Trophoblast cell (in vitro differentiated cells and primary cell): Measurements from ENCODE around the gene TMIE.

Experiments
- DNase-seq, 2 donors: peaks; one replicate each; pipeline ENCODE4 v3.0.0-alpha.2; 2016
- H2AFZ ChIP-seq: 2 replicates; pipeline ENCODE4 v1.6.1; 2013; ENCODE audit warnings: low read length, moderate library complexity, mild to moderate bottlenecking; ENCODE audit not compliant: insufficient read depth, poor library complexity
- H2AK5ac ChIP-seq: 2 replicates; pipeline ENCODE4 v1.6.1; 2013; ENCODE audit warnings: mild to moderate bottlenecking, low read length
- H2BK120ac ChIP-seq: 2 replicates; pipeline ENCODE4 v1.6.1; 2013; ENCODE audit warnings: low read length, mild to moderate bottlenecking, moderate library complexity; ENCODE audit not compliant: insufficient read depth, poor library complexity
- H2BK12ac ChIP-seq: 2 replicates; pipeline ENCODE4 v1.6.1; 2013; ENCODE audit warnings: mild to moderate bottlenecking, low read length, moderate library complexity
- H2BK5ac ChIP-seq: 2 replicates; pipeline ENCODE4 v1.6.1; 2013; ENCODE audit warnings: low read length, low read depth, moderate library complexity, mild to moderate bottlenecking; ENCODE audit not compliant: poor library complexity
- H3K14ac ChIP-seq: 2 replicates; pipeline ENCODE4 v1.6.1; 2013; ENCODE audit warnings: mild to moderate bottlenecking, low read length
- H3K18ac ChIP-seq: 2 replicates; pipeline ENCODE4 v1.6.1; 2013; ENCODE audit warnings: mild to moderate bottlenecking, low read length
- H3K23ac ChIP-seq: 2 replicates; pipeline ENCODE4 v1.6.1; 2013; ENCODE audit warnings: low read length
- H3K27ac ChIP-seq: 2 replicates; pipeline ENCODE4 v1.5.1; 2013; ENCODE audit warnings: low read depth, mild to moderate bottlenecking, inconsistent platforms, low read length, moderate library complexity
- H3K27me3 ChIP-seq: 2 replicates; pipeline ENCODE4 v1.6.1; 2013; ENCODE audit warnings: inconsistent platforms, mild to moderate bottlenecking, low read length, moderate library complexity; ENCODE audit not compliant: insufficient read depth
- H3K36me3 ChIP-seq, 2 experiments: 1 replicate in 1 of 2; 2 replicates in 1 of 2; pipeline ENCODE4 v1.6.1; 2013; ENCODE audit warnings: low read length in 2 of 2, mild to moderate bottlenecking in 2 of 2, moderate library complexity in 1 of 2; ENCODE audit not compliant: insufficient read depth in 2 of 2, control insufficient read depth in 1 of 2
- H3K4ac ChIP-seq: 2 replicates; pipeline ENCODE4 v1.6.1; 2013; ENCODE audit warnings: low read depth, mild to moderate bottlenecking, low read length, moderate library complexity
- H3K4me1 ChIP-seq, 2 experiments: 1 replicate in 1 of 2; 2 replicates in 1 of 2; pipeline ENCODE4 v1.6.1; 2013; ENCODE audit warnings: low read length in 2 of 2, mild to moderate bottlenecking in 2 of 2, moderate library complexity in 1 of 2; ENCODE audit not compliant: insufficient read depth in 2 of 2, control insufficient read depth in 1 of 2
- H3K4me2 ChIP-seq: 2 replicates; pipeline ENCODE4 v1.6.1; 2013; ENCODE audit warnings: inconsistent platforms, mild to moderate bottlenecking, low read length, moderate library complexity
- H3K4me3 ChIP-seq: 2 replicates; pipeline ENCODE4 v1.5.1; 2013; ENCODE audit warnings: mild to moderate bottlenecking, low read depth, low read length, inconsistent platforms
- H3K79me1 ChIP-seq: one replicate; pipeline ENCODE4 v1.6.1; 2013; ENCODE audit warnings: low read length
- H3K79me2 ChIP-seq: 2 replicates; pipeline ENCODE4 v1.6.1; 2013; ENCODE audit warnings: low read length, mild to moderate bottlenecking; ENCODE audit not compliant: control insufficient read depth, insufficient read depth, poor library complexity
- H3K9ac ChIP-seq: 2 replicates; pipeline ENCODE4 v1.6.1; 2013; ENCODE audit warnings: mild to moderate bottlenecking, low read length
- H3K9me3 ChIP-seq: 2 replicates; pipeline ENCODE4 v1.6.1; 2013; ENCODE audit warnings: low read depth, mild to moderate bottlenecking, control low read depth, inconsistent platforms, low read length; ENCODE audit not compliant: insufficient read depth
- H4K12ac ChIP-seq: 2 replicates; pipeline ENCODE4 v1.6.1; 2013; ENCODE audit warnings: low read depth, mild to moderate bottlenecking, low read length, moderate library complexity
- H4K8ac ChIP-seq: 2 replicates; pipeline ENCODE4 v1.6.1; 2013; ENCODE audit warnings: low read depth, mild to moderate bottlenecking, low read length, moderate library complexity
- H4K91ac ChIP-seq: one replicate; pipeline ENCODE4 v1.6.1; 2013; ENCODE audit warnings: low read depth, mild to moderate bottlenecking, low read length, moderate library complexity
- WGBS: extraction: QIAGEN DNeasy Blood & Tissue Kit; methylation state at CpG from one replicate; pipeline ENCODE4 v1.1.7; 2013; ENCODE audit warnings: missing lambda C conversion rate; ENCODE audit not compliant: insufficient read length, insufficient coverage; ENCODE audit errors: extremely low coverage; 5-methylcytosine and 5-hydroxymethylcytosine counted together

TMIE gene

GRCh38 chr3:46666453-46666845, 34.7 kb upstream of the TMIE start:
- H4K8ac ChIP-seq: no peak overlapping the region
- WGBS: no CpG with 5 or more reads among the region's 7 CpGs
- H2BK12ac ChIP-seq: no peak overlapping the region
- no peaks in the 10 kb centered on the region for H3K27me3 ChIP-seq
- H2AK5ac ChIP-seq: no peak overlapping the region
- H3K27ac ChIP-seq: no peak overlapping the region
- no peak for DNase-seq
- no peak overlapping the region for H3K4ac ChIP-seq
- H3K18ac ChIP-seq: no peak overlapping the region
- no peak overlapping the region for H3K4me2 ChIP-seq
- H3K9ac ChIP-seq: no peak overlapping the region
- H2BK5ac ChIP-seq: no peak overlapping the region
- no peak overlapping the region for H3K4me3 ChIP-seq
- H3K79me2 ChIP-seq: no peaks in the 10 kb centered on the region
- no peak overlapping the region for H3K14ac ChIP-seq
- H4K12ac ChIP-seq: no peak overlapping the region
- H3K23ac ChIP-seq: no peak overlapping the region
- no peaks in the 10 kb centered on the region for H3K4me1 ChIP-seq
- no peaks in the 10 kb centered on the region for H3K79me1 ChIP-seq
- no peaks in the 10 kb centered on the region for H3K36me3 ChIP-seq
- H2BK120ac ChIP-seq: no peak overlapping the region
- H2AFZ ChIP-seq: no peak overlapping the region
- peaks cover 3% of the 10 kb centered on the region for H3K9me3 ChIP-seq
- no peak overlapping the region for H4K91ac ChIP-seq

GRCh38 chr3:46667061-46667621, 34.1 kb upstream of the TMIE start:
- Histone ChIP-seq H3K4me1 (no peaks in the 10 kb centered on the region), H3K4me3 (no peak overlapping the region), H3K9me3 (peaks cover 3% of the 10 kb centered on the region), H3K23ac (no peak overlapping the region), H3K4me2 (no peak overlapping the region), H3K14ac (no peak overlapping the region), H4K8ac (no peak overlapping the region), H2BK120ac (no peak overlapping the region), H2BK5ac (no peak overlapping the region), H3K36me3 (no peaks in the 10 kb centered on the region), H3K27ac (no peak overlapping the region), H3K18ac (no peak overlapping the region), H3K4ac (no peak overlapping the region), H3K27me3 (no peaks in the 10 kb centered on the region), H2AK5ac (no peak overlapping the region), H4K91ac (no peak overlapping the region), H3K79me2 (no peaks in the 10 kb centered on the region), H3K9ac (no peak overlapping the region), H2AFZ (no peak overlapping the region), H4K12ac (no peak overlapping the region), H3K79me1 (no peaks in the 10 kb centered on the region), H2BK12ac (no peak overlapping the region)
- no CpG with 5 or more reads among the region's 8 CpGs for WGBS
- DNase-seq: no peak

- Histone ChIP-seq H3K9ac (no peak overlapping the region), H3K23ac (no peak overlapping the region), H2BK120ac (no peak overlapping the region), H4K12ac (no peak overlapping the region), H3K4me2 (no peak overlapping the region), H3K18ac (no peak overlapping the region), H3K4me3 (no peak overlapping the region), H3K4ac (no peak overlapping the region), H3K14ac (no peak overlapping the region), H4K91ac (no peak overlapping the region), H3K79me2 (no peaks in the 10 kb centered on the region), H3K36me3 (no peaks in the 10 kb centered on the region), H2AFZ (no peak overlapping the region), H2BK5ac (no peak overlapping the region), H3K4me1 (no peaks in the 10 kb centered on the region), H3K79me1 (no peaks in the 10 kb centered on the region), H3K27me3 (no peaks in the 10 kb centered on the region), H2AK5ac (no peak overlapping the region), H2BK12ac (no peak overlapping the region), H3K9me3 (peaks cover 3% of the 10 kb centered on the region), H3K27ac (no peak overlapping the region), H4K8ac (no peak overlapping the region)
- no peak for DNase-seq
- no CpG with 5 or more reads among the region's 9 CpGs for WGBS
Observed at GRCh38 chr3:46667657-46668056, 33.5 kb upstream of the TMIE start.

- no peaks in the 10 kb centered on the region for H3K79me1 ChIP-seq
- no peak overlapping the region for H2BK5ac ChIP-seq
- no peak overlapping the region for H2AFZ ChIP-seq
- H3K4me3 ChIP-seq: no peak overlapping the region
- no peak overlapping the region for H4K91ac ChIP-seq
- H2BK12ac ChIP-seq: no peak overlapping the region
- WGBS: no CpG with 5 or more reads among the region's 8 CpGs
- no peak overlapping the region for H2BK120ac ChIP-seq
- DNase-seq: no peak
- H3K36me3 ChIP-seq: no peaks in the 10 kb centered on the region
- H4K8ac ChIP-seq: no peak overlapping the region
- H2AK5ac ChIP-seq: no peak overlapping the region
- H3K14ac ChIP-seq: no peak overlapping the region
- no peak overlapping the region for H3K9ac ChIP-seq
- no peak overlapping the region for H3K23ac ChIP-seq
- no peaks in the 10 kb centered on the region for H3K27me3 ChIP-seq
- H3K79me2 ChIP-seq: no peaks in the 10 kb centered on the region
- peaks cover 3% of the 10 kb centered on the region for H3K9me3 ChIP-seq
- H3K4me2 ChIP-seq: no peak overlapping the region
- H4K12ac ChIP-seq: no peak overlapping the region
- no peak overlapping the region for H3K27ac ChIP-seq
- H3K4me1 ChIP-seq: no peaks in the 10 kb centered on the region
- no peak overlapping the region for H3K4ac ChIP-seq
- no peak overlapping the region for H3K18ac ChIP-seq
Observed at GRCh38 chr3:46668116-46668515, 33.1 kb upstream of the TMIE start.
